K562 (cell line): ENCODE data around the gene C9orf153. TPM values are rescaled to one million over a fixed set of nuclear protein-coding genes. Genes with fewer than 3 reads are reported as not detected.
A peak's percentile ranks its signal among the peaks of the same experiment; 100 is the strongest.

ENCODE experiments used
- ATAC-seq: fragments of 200-7000 bp; cut with Tn5 transposase; 3 replicates; pipeline ENCODE4 v1.9.1; 2020; ENCODE audit warnings: moderate library complexity
- BruUV-seq: library from RNA; stranded (reverse); fragments of 400-500 nt; replicated peaks from 2 replicates; lab custom pipeline; 2021; lab: Mats Ljungman, UMichigan
- CTCF ChIA-PET: fragments of 300-600 bp; formaldehyde crosslinking; extraction: SDS; loops from one replicate; lab custom pipeline; 2021; ENCODE audit warnings: low intra/inter-chr PET ratio; lab: Yijun Ruan, JAX
- POLR2A ChIA-PET: fragments of 300-600, 350-650 bp; sonication (Branson Sonifier 250); formaldehyde crosslinking; extraction: SDS; loops from one replicate; lab custom pipeline; 2021; ENCODE audit warnings: antibody characterized with exemption, inconsistent platforms; lab: Yijun Ruan, JAX
- DNase-seq, 4 experiments: peaks; one replicate each; pipeline versions ENCODE4 v3.0.0 to v3.0.0-alpha.2; 2011 to 2018; ENCODE audit warnings: low spot score in 3 of 4, mixed read lengths in 3 of 4; ENCODE audit errors: extremely low read depth in 1 of 4
- FAIRE-seq: peaks from 2 replicates; lab custom pipeline; 2011; peaks lifted over from hg19 to GRCh38; lab: Jason Lieb, UNC
- H2AFZ ChIP-seq: 2 replicates; pipeline ENCODE4 v1.6.0; 2011; ENCODE audit warnings: low read depth, low read length, control low read depth, inconsistent platforms
- H3K27ac ChIP-seq: fragments of 200-600 bp; 3 replicates; pipeline ENCODE4 v1.8.0; 2011; ENCODE audit warnings: low read depth, mild to moderate bottlenecking, control low read depth, inconsistent platforms, low read length, moderate library complexity, mixed read lengths; ENCODE audit errors: extremely low read depth
- H3K27me3 ChIP-seq, 2 experiments: fragments of 300-600 bp in 1 of 2; 2 replicates in 1 of 2; 3 replicates in 1 of 2; pipeline versions ENCODE4 v1.6.0 to v1.8.0; 2011; ENCODE audit warnings: inconsistent platforms in 2 of 2, low read length in 2 of 2, mild to moderate bottlenecking in 1 of 2, mixed read lengths in 1 of 2, moderate library complexity in 1 of 2; ENCODE audit not compliant: control insufficient read depth in 2 of 2, insufficient read depth in 2 of 2
- H3K36me3 ChIP-seq: fragments of 300-600 bp; 3 replicates; pipeline ENCODE4 v1.8.0; 2011; ENCODE audit warnings: mild to moderate bottlenecking, low read length, inconsistent platforms; ENCODE audit not compliant: control insufficient read depth, insufficient read depth
- H3K4me1 ChIP-seq, 2 experiments: fragments of 200-600 bp in 1 of 2; replicated peaks in 1 of 2; 2 replicates in 1 of 2; 3 replicates in 1 of 2; pipeline versions ENCODE4 v1.5.1 to v1.8.0; 2011; ENCODE audit warnings: inconsistent platforms in 2 of 2, low read length in 2 of 2, mild to moderate bottlenecking in 1 of 2, mixed read lengths in 1 of 2, moderate library complexity in 1 of 2; ENCODE audit not compliant: control insufficient read depth in 2 of 2, insufficient read depth in 2 of 2
- H3K4me2 ChIP-seq: 2 replicates; pipeline ENCODE4 v1.6.1; 2011; ENCODE audit warnings: low read length, control low read depth, inconsistent platforms, mixed read lengths; ENCODE audit not compliant: insufficient read depth
- H3K4me3 ChIP-seq: fragments of 200-600 bp; sonication (generic), shearing (Covaris generic); 2 replicates; pipeline ENCODE4 v1.5.1; 2016; ENCODE audit warnings: control low read depth, inconsistent platforms
- H3K79me2 ChIP-seq: fragments of 200-600 bp; 3 replicates; pipeline ENCODE4 v1.8.0; 2011; ENCODE audit warnings: low read length, inconsistent platforms; ENCODE audit not compliant: control insufficient read depth, insufficient read depth
- H3K9ac ChIP-seq, 2 experiments: 2 replicates each; pipeline versions ENCODE4 v1.6.0 to v1.6.1; 2011; ENCODE audit warnings: low read depth in 2 of 2, low read length in 2 of 2, control low read depth in 1 of 2, inconsistent platforms in 1 of 2, mild to moderate bottlenecking in 1 of 2, mixed read lengths in 1 of 2; ENCODE audit not compliant: insufficient read depth in 1 of 2
- H3K9me1 ChIP-seq: one replicate; pipeline ENCODE4 v1.6.0; 2011; ENCODE audit warnings: inconsistent platforms, mild to moderate bottlenecking, low read length, moderate library complexity; ENCODE audit not compliant: control insufficient read depth, insufficient read depth
- H3K9me3 ChIP-seq: replicated peaks from 2 replicates; pipeline ENCODE4 v1.5.1; 2011; ENCODE audit warnings: low read depth, low read length, inconsistent platforms; ENCODE audit not compliant: control insufficient read depth, insufficient read depth
- H4K20me1 ChIP-seq: replicated peaks from 2 replicates; pipeline ENCODE4 v1.6.1; 2011; ENCODE audit warnings: low read length, inconsistent platforms, mixed read lengths; ENCODE audit not compliant: control insufficient read depth, insufficient read depth
- CCAR2 ChIP-seq: fragments of 200-400 bp; formaldehyde crosslinking; IDR thresholded peaks from 2 replicates; pipeline ENCODE4 v1.6.1; 2017; ENCODE audit warnings: mild to moderate bottlenecking, low read depth, low read length
- DPF2 ChIP-seq: fragments of 450-650 bp; IDR thresholded peaks from 2 replicates; pipeline ENCODE4 v1.6.1; 2016
- HLTF ChIP-seq: fragments of 450-650 bp; IDR thresholded peaks from 2 replicates; pipeline ENCODE4 v1.6.1; 2016
- HMBOX1 ChIP-seq: sonication (generic); IDR thresholded peaks from 2 replicates; pipeline ENCODE4 v1.6.1; 2016
- HNRNPLL ChIP-seq: fragments of 200-400 bp; formaldehyde crosslinking; IDR thresholded peaks from 2 replicates; pipeline ENCODE4 v1.6.1; 2017; ENCODE audit warnings: low read length, low read depth, mild to moderate bottlenecking; ENCODE audit not compliant: poor library complexity, severe bottlenecking
- NR2C1 ChIP-seq, 2 experiments: fragments of 450-650 bp; IDR thresholded peaks; 2 replicates each; pipeline ENCODE4 v1.6.1; 2017; ENCODE audit warnings: mild to moderate bottlenecking in 2 of 2, antibody characterized with exemption in 1 of 2, inconsistent platforms in 1 of 2, missing compliant biosample characterization in 1 of 2, missing genetic modification characterization in 1 of 2
- POLR2AphosphoS2 ChIP-seq: IDR thresholded peaks from 2 replicates; pipeline ENCODE4 v1.6.1; 2012; ENCODE audit warnings: low read length, improper control_type of control experiment
- RAD21 ChIP-seq, 2 experiments: fragments of 250-450 bp in 1 of 2; fragments of 450-650 bp in 1 of 2; sonication (Bioruptor Pico) in 1 of 2; formaldehyde crosslinking in 1 of 2; IDR thresholded peaks in 1 of 2; conservative IDR thresholded peaks in 1 of 2; 2 replicates each; pipeline versions ENCODE4 v1.4.0 to v1.8.0; 2020 to 2022; ENCODE audit warnings: mild to moderate bottlenecking in 2 of 2, moderate library complexity in 1 of 2
- SMARCA5 ChIP-seq: fragments of 450-650 bp; IDR thresholded peaks from 2 replicates; pipeline ENCODE4 v1.6.1; 2016
- SMC3 ChIP-seq: conservative IDR thresholded peaks from 2 replicates; pipeline ENCODE4 v1.6.1; 2011; ENCODE audit warnings: low read depth, low read length, improper control_type of control experiment; ENCODE audit not compliant: insufficient read depth
- TSC22D4 ChIP-seq: fragments of 450-650 bp; IDR thresholded peaks from 2 replicates; pipeline ENCODE4 v1.6.1; 2016; ENCODE audit warnings: missing genetic modification characterization, missing biosample characterization, control low read depth
- WGBS: fragments of 100-300 bp; shearing (Covaris generic); methylation state at CpG from one replicate; pipeline ENCODE4 v1.1.6; 2016; ENCODE audit warnings: low coverage, mixed read lengths; ENCODE audit not compliant: insufficient coverage; ENCODE audit errors: missing lambda C conversion rate; 5-methylcytosine and 5-hydroxymethylcytosine counted together
- in situ Hi-C: fragments of 300-500 bp; cut with MboI; formaldehyde crosslinking; loops from 4 replicates; pipeline ENCODE4 v1.15.0; 2018; ENCODE audit warnings: inconsistent platforms, mixed read lengths
- intact Hi-C: fragments of 100-400 bp; cut with micrococcal nuclease; formaldehyde crosslinking; loops from 2 replicates; pipeline ENCODE4 v1.14.2; 2022
- polyA plus RNA-seq, 8 experiments: library from polyadenylated mRNA; depleted of rRNA in 4 of 8; stranded (reverse) in 5 of 8; unstranded in 3 of 8; fragments of >200 nt; fragmentation: Nextera tagmentation in 2 of 8; fragmentation: Illumina TruSeq in 1 of 8; extraction: Ambion mirVana in 2 of 8; extraction: Trizol in 1 of 8; gene quantifications; 2 replicates each; pipeline versions ENCODE4 v1.2.1 to v1.2.3, GENCODE V29; 2011 to 2014; ENCODE audit warnings: inconsistent platforms in 1 of 8, missing spikeins in 1 of 8
- total RNA-seq, 7 experiments: library from RNA; depleted of rRNA in 6 of 7; stranded (reverse); fragments of >200 nt in 6 of 7; fragmentation: Illumina TruSeq in 2 of 7; extraction: Trizol in 2 of 7; gene quantifications; 2 replicates each; pipeline versions ENCODE4 v1.2.1 to v1.2.3, GENCODE V29; 2011 to 2021; ENCODE audit warnings: low replicate concordance in 1 of 7
- TF ChIP-seq, protein P1 (sequence below), 2 experiments: fragments of 450-650 bp; formaldehyde crosslinking in 1 of 2; IDR thresholded peaks; 2 replicates each; pipeline versions ENCODE4 v1.4.0 to v1.6.1; 2014 to 2020; ENCODE audit warnings: mild to moderate bottlenecking in 2 of 2, borderline replicate concordance in 1 of 2, low read depth in 1 of 2

The C9orf153 gene
- total and polyA plus RNA-seq, 9 of the 15 experiments (the other 6 are each of a cell fraction or from before 2014, with no cell fraction given), result 0.07 to 1.2 (median 0.11) TPM; not detected in 5

DNA sequence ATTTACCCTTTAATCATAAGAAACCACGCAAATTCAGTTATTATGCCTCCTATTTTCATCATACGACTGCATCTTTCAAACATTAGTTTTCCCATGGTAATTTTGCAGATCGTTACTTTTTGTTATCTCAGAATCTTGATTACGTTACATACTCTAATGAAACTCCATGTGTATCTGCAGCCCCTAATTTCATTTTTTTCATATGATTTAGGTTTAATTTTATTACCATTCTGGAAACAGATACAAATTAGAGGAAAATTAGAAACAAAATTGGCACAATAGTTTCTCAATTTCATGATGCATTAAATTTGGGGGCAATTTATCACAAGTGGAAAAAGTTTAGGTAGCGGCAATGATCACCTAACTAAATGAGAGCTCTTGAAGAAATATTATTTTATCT lies 52.3 kb downstream of the C9orf153 start (continued):
- no peak for TF ChIP-seq POLR2AphosphoS2
- TF ChIP-seq, all 486 proteins: peak for 0

- no peaks in the 10 kb centered on the region for H3K79me2 ChIP-seq
- H3K9me1 ChIP-seq, result no peaks in the 10 kb centered on the region
- ATAC-seq, result peak; percentile 86
- DNase-seq, result peak; percentile 40 to 57 (median 50)
- no peak overlapping the region for H3K4me2 ChIP-seq
- no TSS peak for BruUV-seq
- no peaks in the 10 kb centered on the region for H4K20me1 ChIP-seq
- in situ Hi-C loops (no loop called here), intact Hi-C loops (no loop called here)
- no peak overlapping the region for H3K9ac ChIP-seq
- no peaks in the 10 kb centered on the region for H3K27me3 ChIP-seq
- POLR2A ChIA-PET, result interaction anchor here (1.2 kb wide), 1 partner anchor 13 kb away, joined by 3 read pairs; no protein-coding TSS in a partner anchor
- no peaks in the 10 kb centered on the region for H3K9me3 ChIP-seq
- H3K27ac ChIP-seq, result no peak overlapping the region
- WGBS, result 7% methylated on average over 5 of the region's 5 CpGs
- no peak overlapping the region for H3K4me3 ChIP-seq
- H3K4me1 ChIP-seq, result no peaks in the 10 kb centered on the region
- CTCF ChIA-PET, result no interaction called here
- H3K36me3 ChIP-seq, result no peaks in the 10 kb centered on the region
- peak; percentile 88 for FAIRE-seq
- H2AFZ ChIP-seq, result no peak overlapping the region
- TF ChIP-seq SMARCA5, result no peak
- no peak for TF ChIP-seq HLTF
- peak; percentile 41; the same call in 1 of the 2 replicates for TF ChIP-seq SMC3
- no peak for TF ChIP-seq CCAR2
- peak; percentile 29 to 73; a peak in 3 of 4 replicates for TF ChIP-seq RAD21 (CRISPR knock-in tag; conservative IDR thresholded peaks at IDR 0.05 in 1 of 2, IDR thresholded peaks at IDR 0.05 in 1 of 2)
- TF ChIP-seq DPF2, result no peak
- peak; percentile 78 for TF ChIP-seq NR2C1 (IDR thresholded peaks at IDR 0.05)
- peak; percentile 90 for TF ChIP-seq NR2C1 (tag; IDR thresholded peaks at IDR 0.05)
- TF ChIP-seq HMBOX1, result peak; percentile 33; the same call in 1 of the 2 replicates
- TF ChIP-seq, protein P1, sequence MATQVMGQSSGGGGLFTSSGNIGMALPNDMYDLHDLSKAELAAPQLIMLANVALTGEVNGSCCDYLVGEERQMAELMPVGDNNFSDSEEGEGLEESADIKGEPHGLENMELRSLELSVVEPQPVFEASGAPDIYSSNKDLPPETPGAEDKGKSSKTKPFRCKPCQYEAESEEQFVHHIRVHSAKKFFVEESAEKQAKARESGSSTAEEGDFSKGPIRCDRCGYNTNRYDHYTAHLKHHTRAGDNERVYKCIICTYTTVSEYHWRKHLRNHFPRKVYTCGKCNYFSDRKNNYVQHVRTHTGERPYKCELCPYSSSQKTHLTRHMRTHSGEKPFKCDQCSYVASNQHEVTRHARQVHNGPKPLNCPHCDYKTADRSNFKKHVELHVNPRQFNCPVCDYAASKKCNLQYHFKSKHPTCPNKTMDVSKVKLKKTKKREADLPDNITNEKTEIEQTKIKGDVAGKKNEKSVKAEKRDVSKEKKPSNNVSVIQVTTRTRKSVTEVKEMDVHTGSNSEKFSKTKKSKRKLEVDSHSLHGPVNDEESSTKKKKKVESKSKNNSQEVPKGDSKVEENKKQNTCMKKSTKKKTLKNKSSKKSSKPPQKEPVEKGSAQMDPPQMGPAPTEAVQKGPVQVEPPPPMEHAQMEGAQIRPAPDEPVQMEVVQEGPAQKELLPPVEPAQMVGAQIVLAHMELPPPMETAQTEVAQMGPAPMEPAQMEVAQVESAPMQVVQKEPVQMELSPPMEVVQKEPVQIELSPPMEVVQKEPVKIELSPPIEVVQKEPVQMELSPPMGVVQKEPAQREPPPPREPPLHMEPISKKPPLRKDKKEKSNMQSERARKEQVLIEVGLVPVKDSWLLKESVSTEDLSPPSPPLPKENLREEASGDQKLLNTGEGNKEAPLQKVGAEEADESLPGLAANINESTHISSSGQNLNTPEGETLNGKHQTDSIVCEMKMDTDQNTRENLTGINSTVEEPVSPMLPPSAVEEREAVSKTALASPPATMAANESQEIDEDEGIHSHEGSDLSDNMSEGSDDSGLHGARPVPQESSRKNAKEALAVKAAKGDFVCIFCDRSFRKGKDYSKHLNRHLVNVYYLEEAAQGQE (IDR thresholded peaks at IDR 0.05; ENCODE audit: borderline replicate concordance), result peak; percentile 44; the same call in 1 of the 2 replicates
- TF ChIP-seq, protein P1 (CRISPR knock-in tag; IDR thresholded peaks at IDR 0.05; ENCODE audit: low read depth), result no peak
- no peak for TF ChIP-seq HNRNPLL
- TF ChIP-seq TSC22D4 (tag), result no peak
These were observed 57.0 kb downstream of the C9orf153 start for GRCh38 chr9:86202338-86202882.
